ENCODE measurements around the gene ATG16L2. TPM values are rescaled to one million over a fixed set of nuclear protein-coding genes. Genes with fewer than 3 reads are reported as not detected.

The ATG16L2 gene
- total RNA-seq, 1 donor from 2014 or later: 9.6 TPM

- Mint-ChIP-seq H3K4me1 (ENCODE audit: low read depth, unreplicated experiment) (peaks cover 31% of the 10 kb centered on the region), H3K27me3 (ENCODE audit: low read depth, unreplicated experiment) (peaks cover 7% of the 10 kb centered on the region), H3K9me3 (ENCODE audit: unreplicated experiment) (no peaks in the 10 kb centered on the region), H3K4me3 (ENCODE audit: unreplicated experiment) (no peak overlapping the region), H3K36me3 (ENCODE audit: low read depth, unreplicated experiment) (peaks cover 8% of the 10 kb centered on the region), H3K27ac (ENCODE audit: unreplicated experiment) (no peak overlapping the region)
- peaks cover 4% of the 10 kb centered on the region for H4K20me1 ChIP-seq (ENCODE audit: insufficient read depth, low read length)
- no peak overlapping the region for H3K4me2 ChIP-seq (ENCODE audit: low read length)
- DNase-seq (ENCODE audit: low read depth) (no peak), FAIRE-seq (no peak)
- H3K4me3 ChIP-seq (ENCODE audit: insufficient read depth, low read depth, low read length): no peak overlapping the region
- H2AFZ ChIP-seq (ENCODE audit: low read depth, low read length): no peak overlapping the region
- H3K9ac ChIP-seq (ENCODE audit: low read length): no peak overlapping the region
- no peaks in the 10 kb centered on the region for H3K9me3 ChIP-seq (ENCODE audit: insufficient read depth, low read depth, low read length)
- H3K27ac ChIP-seq (ENCODE audit: low read depth, low read length): no peak overlapping the region
- H3K79me2 ChIP-seq (ENCODE audit: insufficient read depth, low read length): no peaks in the 10 kb centered on the region
- peaks cover 30% of the 10 kb centered on the region for H3K4me1 ChIP-seq (ENCODE audit: insufficient read depth, low read length)
- H3K36me3 ChIP-seq (ENCODE audit: insufficient read depth, low read length): no peaks in the 10 kb centered on the region
- H3K27me3 ChIP-seq (ENCODE audit: insufficient read depth, low read length): no peaks in the 10 kb centered on the region
- TF ChIP-seq EZH2 (IDR thresholded peaks at IDR 0.05; ENCODE audit: insufficient read depth, low read length): no peak
- TF ChIP-seq, protein P1, sequence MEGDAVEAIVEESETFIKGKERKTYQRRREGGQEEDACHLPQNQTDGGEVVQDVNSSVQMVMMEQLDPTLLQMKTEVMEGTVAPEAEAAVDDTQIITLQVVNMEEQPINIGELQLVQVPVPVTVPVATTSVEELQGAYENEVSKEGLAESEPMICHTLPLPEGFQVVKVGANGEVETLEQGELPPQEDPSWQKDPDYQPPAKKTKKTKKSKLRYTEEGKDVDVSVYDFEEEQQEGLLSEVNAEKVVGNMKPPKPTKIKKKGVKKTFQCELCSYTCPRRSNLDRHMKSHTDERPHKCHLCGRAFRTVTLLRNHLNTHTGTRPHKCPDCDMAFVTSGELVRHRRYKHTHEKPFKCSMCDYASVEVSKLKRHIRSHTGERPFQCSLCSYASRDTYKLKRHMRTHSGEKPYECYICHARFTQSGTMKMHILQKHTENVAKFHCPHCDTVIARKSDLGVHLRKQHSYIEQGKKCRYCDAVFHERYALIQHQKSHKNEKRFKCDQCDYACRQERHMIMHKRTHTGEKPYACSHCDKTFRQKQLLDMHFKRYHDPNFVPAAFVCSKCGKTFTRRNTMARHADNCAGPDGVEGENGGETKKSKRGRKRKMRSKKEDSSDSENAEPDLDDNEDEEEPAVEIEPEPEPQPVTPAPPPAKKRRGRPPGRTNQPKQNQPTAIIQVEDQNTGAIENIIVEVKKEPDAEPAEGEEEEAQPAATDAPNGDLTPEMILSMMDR (IDR thresholded peaks at IDR 0.05; ENCODE audit: insufficient read depth, low read depth, low read length): no peak
Measured at GRCh38 chr11:72775288-72776110, 38.7 kb upstream of the ATG16L2 start.

DNA sequence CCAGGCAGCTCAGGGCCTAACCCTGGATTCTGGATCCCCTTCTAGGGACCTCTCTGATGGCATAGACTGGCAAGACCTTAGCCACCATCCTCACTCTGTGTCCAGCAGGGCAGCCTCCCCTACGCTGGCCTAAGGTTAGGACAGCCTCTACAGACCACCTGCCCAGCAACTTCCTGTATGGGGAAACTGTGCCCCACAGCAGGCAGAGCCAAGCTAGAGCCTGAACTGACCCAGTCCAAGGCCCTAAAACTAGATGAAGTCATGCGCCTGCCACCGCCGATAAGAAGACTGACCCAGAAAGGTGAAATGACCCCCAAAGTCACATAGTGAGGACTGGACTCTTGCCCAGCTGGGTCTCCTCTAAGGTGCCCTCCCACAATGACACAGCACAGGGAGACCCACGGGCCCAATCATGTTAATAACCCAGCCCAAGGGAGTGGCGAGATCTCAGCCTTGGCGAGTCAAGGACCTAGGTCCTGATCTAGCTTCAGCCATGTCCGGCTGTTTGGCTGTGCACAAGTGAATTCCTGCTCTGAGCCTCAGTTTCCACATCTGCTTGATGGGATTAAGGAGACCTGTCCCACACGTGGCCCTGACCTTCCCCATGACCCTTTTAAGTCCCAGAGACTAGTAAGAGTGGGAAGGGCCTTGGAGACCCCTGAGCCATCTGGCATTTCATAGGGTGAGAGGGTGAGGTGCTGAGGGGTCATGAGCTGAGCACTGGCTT, 37.9 kb upstream of the ATG16L2 start:
- Mint-ChIP-seq H3K9me3 (ENCODE audit: unreplicated experiment) (no peaks in the 10 kb centered on the region), H3K27me3 (ENCODE audit: low read depth, unreplicated experiment) (peaks cover 7% of the 10 kb centered on the region), H3K4me1 (ENCODE audit: low read depth, unreplicated experiment) (peaks cover 25% of the 10 kb centered on the region), H3K36me3 (ENCODE audit: low read depth, unreplicated experiment) (peaks cover 8% of the 10 kb centered on the region), H3K27ac (ENCODE audit: unreplicated experiment) (no peak overlapping the region), H3K4me3 (ENCODE audit: unreplicated experiment) (no peak overlapping the region)
- Histone ChIP-seq H3K4me3 (ENCODE audit: insufficient read depth, low read depth, low read length) (no peak overlapping the region), H3K4me2 (ENCODE audit: low read length) (no peak overlapping the region), H2AFZ (ENCODE audit: low read depth, low read length) (no peak overlapping the region), H3K27me3 (ENCODE audit: insufficient read depth, low read length) (no peaks in the 10 kb centered on the region), H3K79me2 (ENCODE audit: insufficient read depth, low read length) (no peaks in the 10 kb centered on the region), H4K20me1 (ENCODE audit: insufficient read depth, low read length) (peaks cover 8% of the 10 kb centered on the region), H3K27ac (ENCODE audit: low read depth, low read length) (no peak overlapping the region), H3K4me1 (ENCODE audit: insufficient read depth, low read length) (peaks cover 26% of the 10 kb centered on the region), H3K36me3 (ENCODE audit: insufficient read depth, low read length) (no peaks in the 10 kb centered on the region), H3K9me3 (ENCODE audit: insufficient read depth, low read depth, low read length) (no peaks in the 10 kb centered on the region), H3K9ac (ENCODE audit: low read length) (no peak overlapping the region)
- no peak for DNase-seq (ENCODE audit: low read depth)
- FAIRE-seq: no peak
- no peak for TF ChIP-seq EZH2 (IDR thresholded peaks at IDR 0.05; ENCODE audit: insufficient read depth, low read length)
- TF ChIP-seq, protein P1 (IDR thresholded peaks at IDR 0.05; ENCODE audit: insufficient read depth, low read depth, low read length): no peak

All from astrocyte (in vitro differentiated cells and primary cell).